ENCODE measurements around the gene RBBP6.

RBBP6 gene

GRCh38 chr16:24568392-24568791, 29.0 kb downstream of the RBBP6 start:
- no peaks in the 10 kb centered on the region for H3K9me3 ChIP-seq (ENCODE audit: control insufficient read depth, insufficient read depth, low read depth, low read length)
- H3K27ac ChIP-seq (ENCODE audit: extremely low read depth, low read depth, low read length): no peak overlapping the region
- H3K36me3 ChIP-seq (ENCODE audit: control insufficient read depth in 2 of 2, insufficient read depth in 1 of 2, low read length in 2 of 2): peaks cover 70 to 88% of the 10 kb centered on the region in 2 experiments
- TF ChIP-seq ZNF274 (IDR thresholded peaks at IDR 0.05; ENCODE audit: low read length): 0 out of 2 replicates have a peak, but pooled peaks have one; percentile 24
- TF ChIP-seq ZNF274 (tag by site-specific recombination; IDR thresholded peaks at IDR 0.05; ENCODE audit: borderline replicate concordance): no peak
- TF ChIP-seq, protein P1, sequence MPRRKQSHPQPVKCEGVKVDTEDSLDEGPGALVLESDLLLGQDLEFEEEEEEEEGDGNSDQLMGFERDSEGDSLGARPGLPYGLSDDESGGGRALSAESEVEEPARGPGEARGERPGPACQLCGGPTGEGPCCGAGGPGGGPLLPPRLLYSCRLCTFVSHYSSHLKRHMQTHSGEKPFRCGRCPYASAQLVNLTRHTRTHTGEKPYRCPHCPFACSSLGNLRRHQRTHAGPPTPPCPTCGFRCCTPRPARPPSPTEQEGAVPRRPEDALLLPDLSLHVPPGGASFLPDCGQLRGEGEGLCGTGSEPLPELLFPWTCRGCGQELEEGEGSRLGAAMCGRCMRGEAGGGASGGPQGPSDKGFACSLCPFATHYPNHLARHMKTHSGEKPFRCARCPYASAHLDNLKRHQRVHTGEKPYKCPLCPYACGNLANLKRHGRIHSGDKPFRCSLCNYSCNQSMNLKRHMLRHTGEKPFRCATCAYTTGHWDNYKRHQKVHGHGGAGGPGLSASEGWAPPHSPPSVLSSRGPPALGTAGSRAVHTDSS (tag by site-specific recombination; IDR thresholded peaks at IDR 0.05): no peak
- ChIA-PET POLR2A (no interaction called here), CTCF (interaction anchor here (0.6 to 1.1 kb wide), 6 partner anchors 21 to 242 kb away, joined by 3 to 4 read pairs (median 3); no protein-coding TSS in a partner anchor)
- no peak overlapping the region for H3K4me3 ChIP-seq (ENCODE audit: low read depth, low read length)
- H3K4me1 ChIP-seq (ENCODE audit: control insufficient read depth, insufficient read depth, low read length): no peaks in the 10 kb centered on the region

GRCh38 chr16:24571096-24571495, 31.7 kb downstream of the RBBP6 start:
- no peak overlapping the region for H3K27ac ChIP-seq (ENCODE audit: extremely low read depth, low read depth, low read length)
- TF ChIP-seq ZNF530 (tag by site-specific recombination; IDR thresholded peaks at IDR 0.05; ENCODE audit: low read depth) (no peak), ZNF341 (tag by site-specific recombination; IDR thresholded peaks at IDR 0.05; ENCODE audit: low read depth) (no peak), ZNF830 (tag by site-specific recombination; IDR thresholded peaks at IDR 0.05; ENCODE audit: low read depth) (no peak)
- peaks cover 60% of the 10 kb centered on the region in 2 experiments for H3K36me3 ChIP-seq (ENCODE audit: control insufficient read depth in 2 of 2, insufficient read depth in 1 of 2, low read length in 2 of 2)
- ChIA-PET POLR2A (no interaction called here), CTCF (no interaction called here)
- H3K4me1 ChIP-seq (ENCODE audit: control insufficient read depth, insufficient read depth, low read length): no peaks in the 10 kb centered on the region
- no peaks in the 10 kb centered on the region for H3K9me3 ChIP-seq (ENCODE audit: control insufficient read depth, insufficient read depth, low read depth, low read length)
- no peak overlapping the region for H3K4me3 ChIP-seq (ENCODE audit: low read depth, low read length)

DNA sequence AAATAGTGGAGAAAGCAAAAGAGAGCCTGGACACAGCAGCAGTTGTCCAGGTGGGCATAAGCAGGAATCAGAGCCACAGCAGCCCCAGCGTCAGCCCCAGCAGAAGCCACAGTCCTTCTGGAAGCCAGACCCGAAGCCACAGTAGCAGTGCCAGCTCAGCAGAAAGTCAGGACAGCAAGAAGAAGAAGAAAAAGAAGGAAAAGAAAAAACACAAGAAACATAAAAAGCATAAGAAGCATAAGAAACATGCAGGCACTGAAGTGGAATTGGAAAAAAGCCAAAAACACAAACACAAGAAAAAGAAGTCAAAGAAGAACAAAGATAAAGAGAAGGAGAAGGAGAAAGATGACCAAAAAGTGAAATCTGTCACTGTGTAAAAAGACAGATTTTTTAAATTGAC, 32.7 kb downstream of the RBBP6 start:
- no peaks in the 10 kb centered on the region for H3K9me3 ChIP-seq (ENCODE audit: control insufficient read depth, insufficient read depth, low read depth, low read length)
- H3K4me3 ChIP-seq (ENCODE audit: low read depth, low read length): no peak overlapping the region
- peaks cover 51% of the 10 kb centered on the region in 2 experiments for H3K36me3 ChIP-seq (ENCODE audit: control insufficient read depth in 2 of 2, insufficient read depth in 1 of 2, low read length in 2 of 2)
- TF ChIP-seq ZSCAN4 (tag by site-specific recombination; IDR thresholded peaks at IDR 0.05): no peak
- no peak for TF ChIP-seq ZNF843 (tag by site-specific recombination; IDR thresholded peaks at IDR 0.05)
- TF ChIP-seq ZNF112 (tag by site-specific recombination; IDR thresholded peaks at IDR 0.05): no peak
- no peak for TF ChIP-seq ZNF155 (tag by site-specific recombination; IDR thresholded peaks at IDR 0.05)
- TF ChIP-seq ZNF837 (tag by site-specific recombination; IDR thresholded peaks at IDR 0.05): no peak
- TF ChIP-seq ZNF366 (tag by site-specific recombination; conservative IDR thresholded peaks at IDR 0.05): peak; percentile 31; the same call in 1 of the 2 replicates
- TF ChIP-seq ZFHX2 (tag by site-specific recombination; conservative IDR thresholded peaks at IDR 0.05): no peak
- no peak for TF ChIP-seq GFI1B (tag by site-specific recombination; IDR thresholded peaks at IDR 0.05)
- peak; percentile 19; the same call in 1 of the 2 replicates for TF ChIP-seq ZNF2 (tag by site-specific recombination; IDR thresholded peaks at IDR 0.05)
- TF ChIP-seq SP7 (tag by site-specific recombination; IDR thresholded peaks at IDR 0.05): no peak
- no peak for TF ChIP-seq ZNF37A (tag by site-specific recombination; IDR thresholded peaks at IDR 0.05)
- no peak for TF ChIP-seq PRDM6 (tag by site-specific recombination; IDR thresholded peaks at IDR 0.05)
- TF ChIP-seq ZBTB48 (tag by site-specific recombination; IDR thresholded peaks at IDR 0.05): no peak
- no peak for TF ChIP-seq ZNF521 (tag by site-specific recombination; IDR thresholded peaks at IDR 0.05)
- no peak for TF ChIP-seq GLIS2 (tag by site-specific recombination; IDR thresholded peaks at IDR 0.05)
- no peaks in the 10 kb centered on the region for H3K4me1 ChIP-seq (ENCODE audit: control insufficient read depth, insufficient read depth, low read length)
- ChIA-PET POLR2A (no interaction called here), CTCF (interaction anchor here (1.0 kb wide), 1 partner anchor 55 kb away, joined by 3 read pairs; no protein-coding TSS in a partner anchor)
- no peak overlapping the region for H3K27ac ChIP-seq (ENCODE audit: extremely low read depth, low read depth, low read length)

Measured in HEK293 (cell line).